ENCODE measurements around the gene GATM.
"Not testable (repeated sequence)": the region's sequence is repeated elsewhere in the genome, so short reads cannot be mapped to it uniquely, and the experiment has no call there.

The GATM gene

DNA sequence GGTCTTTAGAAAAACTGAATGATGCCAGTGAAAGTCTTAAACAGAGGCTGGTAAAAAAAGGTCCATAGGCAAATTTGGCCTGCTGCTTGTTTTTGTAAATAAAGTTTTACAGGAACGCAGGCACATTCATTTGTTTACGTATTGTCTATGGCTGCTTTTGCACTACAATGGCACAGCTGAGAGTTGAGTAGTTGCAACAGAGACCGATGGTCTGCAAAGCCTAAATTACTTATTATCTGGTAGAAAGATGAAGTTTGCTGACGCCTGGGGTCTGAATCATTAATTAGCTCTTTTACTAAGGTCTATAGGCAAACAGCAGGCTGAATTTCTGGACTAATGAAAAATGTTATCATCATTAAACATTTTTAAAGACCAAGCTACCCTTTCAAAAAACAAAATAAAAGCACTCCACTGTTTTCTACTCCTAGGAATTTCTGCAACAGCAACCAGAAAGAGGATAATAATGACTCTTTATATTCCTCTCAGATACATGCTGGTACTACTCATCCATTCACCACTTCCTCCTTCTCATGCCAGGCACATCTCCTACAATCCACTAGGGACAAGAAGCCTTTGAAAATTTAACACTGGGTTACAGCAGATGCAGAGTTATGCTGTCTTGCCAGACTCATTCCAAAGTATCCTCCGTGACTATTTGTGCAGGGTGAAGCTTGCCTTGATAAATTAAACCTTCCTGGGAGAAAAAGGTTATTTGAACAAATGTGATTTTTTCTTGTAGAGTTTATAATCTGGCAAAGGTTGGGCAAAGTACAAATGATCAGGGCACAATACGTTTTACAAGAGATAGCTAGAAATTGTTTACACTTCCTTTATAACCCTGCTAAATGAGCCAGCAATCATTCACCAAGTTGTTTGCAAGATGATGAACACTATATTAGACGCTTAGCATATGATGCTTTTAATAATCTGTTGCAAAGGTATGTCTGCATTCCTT, 6.0 kb downstream of the GATM start:
- no peaks in the 10 kb centered on the region for H3K9me2 ChIP-seq (replicated peaks; ENCODE audit: low read depth, low read length)
- no peaks in the 10 kb centered on the region for H3F3A ChIP-seq (ENCODE audit: low read depth)
- H2AFZ ChIP-seq (ENCODE audit: low read length) = no peak overlapping the region
- H3K36me3 ChIP-seq (ENCODE audit: insufficient read depth, low read length) = no peaks in the 10 kb centered on the region
- H3K4me1 ChIP-seq (ENCODE audit: insufficient read depth, low read length, poor library complexity, severe bottlenecking) = no peaks in the 10 kb centered on the region
- H3K4me2 ChIP-seq (ENCODE audit: low read depth, low read length, poor library complexity, severe bottlenecking) = no peak overlapping the region
- H3K27me3 ChIP-seq (ENCODE audit: insufficient read depth, low read length, poor library complexity, severe bottlenecking) = no peaks in the 10 kb centered on the region
- no peaks in the 10 kb centered on the region for H4K20me1 ChIP-seq (ENCODE audit: insufficient read depth, low read length, poor library complexity, severe bottlenecking)
- no peak overlapping the region for H3K9ac ChIP-seq (ENCODE audit: low read depth, low read length, poor library complexity, severe bottlenecking)
- H3K4me3 ChIP-seq (ENCODE audit: low read length, poor library complexity, severe bottlenecking) = no peak overlapping the region
- H3K9me3 ChIP-seq (ENCODE audit: insufficient read depth, low read depth, low read length) = no peaks in the 10 kb centered on the region
- TF ChIP-seq, protein P1, sequence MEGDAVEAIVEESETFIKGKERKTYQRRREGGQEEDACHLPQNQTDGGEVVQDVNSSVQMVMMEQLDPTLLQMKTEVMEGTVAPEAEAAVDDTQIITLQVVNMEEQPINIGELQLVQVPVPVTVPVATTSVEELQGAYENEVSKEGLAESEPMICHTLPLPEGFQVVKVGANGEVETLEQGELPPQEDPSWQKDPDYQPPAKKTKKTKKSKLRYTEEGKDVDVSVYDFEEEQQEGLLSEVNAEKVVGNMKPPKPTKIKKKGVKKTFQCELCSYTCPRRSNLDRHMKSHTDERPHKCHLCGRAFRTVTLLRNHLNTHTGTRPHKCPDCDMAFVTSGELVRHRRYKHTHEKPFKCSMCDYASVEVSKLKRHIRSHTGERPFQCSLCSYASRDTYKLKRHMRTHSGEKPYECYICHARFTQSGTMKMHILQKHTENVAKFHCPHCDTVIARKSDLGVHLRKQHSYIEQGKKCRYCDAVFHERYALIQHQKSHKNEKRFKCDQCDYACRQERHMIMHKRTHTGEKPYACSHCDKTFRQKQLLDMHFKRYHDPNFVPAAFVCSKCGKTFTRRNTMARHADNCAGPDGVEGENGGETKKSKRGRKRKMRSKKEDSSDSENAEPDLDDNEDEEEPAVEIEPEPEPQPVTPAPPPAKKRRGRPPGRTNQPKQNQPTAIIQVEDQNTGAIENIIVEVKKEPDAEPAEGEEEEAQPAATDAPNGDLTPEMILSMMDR (conservative IDR thresholded peaks at IDR 0.05; ENCODE audit: low read length) = no peak
- TF ChIP-seq EZH2phosphoT487 (IDR thresholded peaks at IDR 0.05; ENCODE audit: borderline replicate concordance) = no peak
- no peaks in the 10 kb centered on the region for H3K79me2 ChIP-seq (ENCODE audit: insufficient read depth, low read length)

DNA sequence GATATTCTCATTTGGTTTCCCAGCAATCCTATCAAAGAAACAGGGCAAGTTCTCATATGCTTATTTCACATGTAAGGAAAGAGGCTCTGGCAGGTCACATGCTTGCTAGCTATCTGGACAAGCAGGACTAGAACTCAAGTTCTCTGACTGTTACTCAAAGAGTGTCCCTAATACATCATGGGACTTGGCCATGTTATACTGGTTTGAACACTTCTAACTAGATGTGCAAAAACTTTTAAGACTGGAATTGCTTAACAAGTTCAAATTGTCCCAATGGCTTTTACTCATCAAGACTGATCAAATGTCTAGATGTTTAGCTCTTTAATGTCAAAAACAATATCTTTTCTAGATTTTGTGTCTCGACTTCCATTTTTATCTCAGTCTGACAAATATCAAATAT, 6.8 kb downstream of the GATM start:
- Histone ChIP-seq H3K36me3 (ENCODE audit: insufficient read depth, low read length) (no peaks in the 10 kb centered on the region), H3K9me2 (replicated peaks; ENCODE audit: low read depth, low read length) (no peaks in the 10 kb centered on the region), H2AFZ (ENCODE audit: low read length) (no peak overlapping the region), H3K9me3 (ENCODE audit: insufficient read depth, low read depth, low read length) (no peaks in the 10 kb centered on the region), H3K27me3 (ENCODE audit: insufficient read depth, low read length, poor library complexity, severe bottlenecking) (no peaks in the 10 kb centered on the region), H4K20me1 (ENCODE audit: insufficient read depth, low read length, poor library complexity, severe bottlenecking) (no peaks in the 10 kb centered on the region), H3K4me2 (ENCODE audit: low read depth, low read length, poor library complexity, severe bottlenecking) (no peak overlapping the region), H3F3A (ENCODE audit: low read depth) (no peaks in the 10 kb centered on the region), H3K4me3 (ENCODE audit: low read length, poor library complexity, severe bottlenecking) (no peak overlapping the region), H3K9ac (ENCODE audit: low read depth, low read length, poor library complexity, severe bottlenecking) (no peak overlapping the region), H3K79me2 (ENCODE audit: insufficient read depth, low read length) (no peaks in the 10 kb centered on the region), H3K4me1 (ENCODE audit: insufficient read depth, low read length, poor library complexity, severe bottlenecking) (no peaks in the 10 kb centered on the region)
- TF ChIP-seq, protein P1 (conservative IDR thresholded peaks at IDR 0.05; ENCODE audit: low read length) = no peak
- no peak for TF ChIP-seq EZH2phosphoT487 (IDR thresholded peaks at IDR 0.05; ENCODE audit: borderline replicate concordance)

DNA sequence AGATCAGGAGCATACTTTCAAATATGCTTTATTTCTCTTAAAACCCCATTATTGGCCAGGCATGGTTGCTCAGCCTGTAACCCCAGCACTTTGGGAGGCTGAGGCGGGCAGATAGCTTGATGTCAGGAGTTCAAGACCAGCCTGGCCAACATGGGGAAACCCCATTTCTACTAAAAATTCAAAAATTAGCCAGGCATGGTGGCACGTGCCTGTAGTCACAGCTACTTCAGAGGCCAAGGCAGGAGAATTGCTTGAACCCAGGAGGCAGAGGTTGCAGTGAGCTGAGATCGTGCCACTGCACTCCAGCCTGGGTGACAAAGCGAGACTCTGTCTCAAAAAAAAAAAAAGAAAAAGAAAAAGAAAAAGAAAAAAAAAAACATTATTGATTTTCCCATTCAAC, 8.3 kb downstream of the GATM start:
- H3F3A ChIP-seq (ENCODE audit: low read depth); H4K20me1 ChIP-seq (ENCODE audit: insufficient read depth, low read length, poor library complexity, severe bottlenecking); H3K4me3 ChIP-seq (ENCODE audit: low read length, poor library complexity, severe bottlenecking); H3K9me2 ChIP-seq (replicated peaks; ENCODE audit: low read depth, low read length); H3K9ac ChIP-seq (ENCODE audit: low read depth, low read length, poor library complexity, severe bottlenecking); H3K79me2 ChIP-seq (ENCODE audit: insufficient read depth, low read length); H3K4me2 ChIP-seq (ENCODE audit: low read depth, low read length, poor library complexity, severe bottlenecking); H3K36me3 ChIP-seq (ENCODE audit: insufficient read depth, low read length); H3K9me3 ChIP-seq (ENCODE audit: insufficient read depth, low read depth, low read length); H3K27me3 ChIP-seq (ENCODE audit: insufficient read depth, low read length, poor library complexity, severe bottlenecking); H2AFZ ChIP-seq (ENCODE audit: low read length); H3K4me1 ChIP-seq (ENCODE audit: insufficient read depth, low read length, poor library complexity, severe bottlenecking): not testable (repeated sequence)

DNA sequence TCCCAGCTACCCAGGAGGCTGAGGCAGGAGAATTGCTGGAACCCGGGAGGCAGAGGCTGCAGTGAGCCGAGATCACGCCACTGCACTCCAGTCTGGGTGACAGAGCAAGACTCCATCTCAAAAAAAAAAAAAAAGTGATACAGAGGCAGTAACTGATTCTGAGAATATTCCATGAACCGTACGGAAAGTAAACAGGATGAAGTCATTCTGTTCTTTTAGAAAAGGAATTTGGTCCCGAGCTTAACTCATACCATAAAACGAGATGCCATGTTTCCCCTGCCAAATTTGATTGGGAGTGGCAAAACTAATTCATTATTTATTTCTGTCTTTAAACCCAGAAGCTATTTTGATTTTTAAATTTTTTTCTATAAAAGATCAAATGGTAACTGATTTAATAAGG, 11.1 kb downstream of the GATM start:
- H3K9ac ChIP-seq (ENCODE audit: low read depth, low read length, poor library complexity, severe bottlenecking); H3K4me3 ChIP-seq (ENCODE audit: low read length, poor library complexity, severe bottlenecking); H4K20me1 ChIP-seq (ENCODE audit: insufficient read depth, low read length, poor library complexity, severe bottlenecking); H3K36me3 ChIP-seq (ENCODE audit: insufficient read depth, low read length); H3K9me3 ChIP-seq (ENCODE audit: insufficient read depth, low read depth, low read length); H3K9me2 ChIP-seq (replicated peaks; ENCODE audit: low read depth, low read length); H2AFZ ChIP-seq (ENCODE audit: low read length); H3K4me1 ChIP-seq (ENCODE audit: insufficient read depth, low read length, poor library complexity, severe bottlenecking); H3K27me3 ChIP-seq (ENCODE audit: insufficient read depth, low read length, poor library complexity, severe bottlenecking); H3K4me2 ChIP-seq (ENCODE audit: low read depth, low read length, poor library complexity, severe bottlenecking); H3K79me2 ChIP-seq (ENCODE audit: insufficient read depth, low read length); H3F3A ChIP-seq (ENCODE audit: low read depth): not testable (repeated sequence)

All from Loucy (cell line).